ENCODE data around the gene TADA1. TPM values are rescaled to one million over a fixed set of nuclear protein-coding genes. Genes with fewer than 3 reads are reported as not detected.

The TADA1 gene
- total RNA-seq, 4 donors from 2014 or later: 7.1 to 17.1 (median 10.7) TPM

GRCh38 chr1:166859597-166859996 is 16.5 kb downstream of the TADA1 start:
- WGBS, 2 donors: 71 to 93% methylated on average over 2 to 3 of the region's 5 CpGs
- intact Hi-C loops (cut with DNase I): no loop called here
- no peak for DNase-seq
- Histone ChIP-seq H3K36me3 (peaks cover 0 to 98% (median 5%) of the 10 kb centered on the region in 3 donors), H3K9me3 (no peaks in the 10 kb centered on the region), H3K4me1 (no peaks in the 10 kb centered on the region), H3K4me3 (no peak overlapping the region), H3K27me3 (no peaks in the 10 kb centered on the region), H3K27ac (no peak overlapping the region)
- TF ChIP-seq POLR2A (IDR thresholded peaks at IDR 0.05): no peak
- TF ChIP-seq, protein P1, sequence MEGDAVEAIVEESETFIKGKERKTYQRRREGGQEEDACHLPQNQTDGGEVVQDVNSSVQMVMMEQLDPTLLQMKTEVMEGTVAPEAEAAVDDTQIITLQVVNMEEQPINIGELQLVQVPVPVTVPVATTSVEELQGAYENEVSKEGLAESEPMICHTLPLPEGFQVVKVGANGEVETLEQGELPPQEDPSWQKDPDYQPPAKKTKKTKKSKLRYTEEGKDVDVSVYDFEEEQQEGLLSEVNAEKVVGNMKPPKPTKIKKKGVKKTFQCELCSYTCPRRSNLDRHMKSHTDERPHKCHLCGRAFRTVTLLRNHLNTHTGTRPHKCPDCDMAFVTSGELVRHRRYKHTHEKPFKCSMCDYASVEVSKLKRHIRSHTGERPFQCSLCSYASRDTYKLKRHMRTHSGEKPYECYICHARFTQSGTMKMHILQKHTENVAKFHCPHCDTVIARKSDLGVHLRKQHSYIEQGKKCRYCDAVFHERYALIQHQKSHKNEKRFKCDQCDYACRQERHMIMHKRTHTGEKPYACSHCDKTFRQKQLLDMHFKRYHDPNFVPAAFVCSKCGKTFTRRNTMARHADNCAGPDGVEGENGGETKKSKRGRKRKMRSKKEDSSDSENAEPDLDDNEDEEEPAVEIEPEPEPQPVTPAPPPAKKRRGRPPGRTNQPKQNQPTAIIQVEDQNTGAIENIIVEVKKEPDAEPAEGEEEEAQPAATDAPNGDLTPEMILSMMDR (IDR thresholded peaks at IDR 0.05): no peak

DNA sequence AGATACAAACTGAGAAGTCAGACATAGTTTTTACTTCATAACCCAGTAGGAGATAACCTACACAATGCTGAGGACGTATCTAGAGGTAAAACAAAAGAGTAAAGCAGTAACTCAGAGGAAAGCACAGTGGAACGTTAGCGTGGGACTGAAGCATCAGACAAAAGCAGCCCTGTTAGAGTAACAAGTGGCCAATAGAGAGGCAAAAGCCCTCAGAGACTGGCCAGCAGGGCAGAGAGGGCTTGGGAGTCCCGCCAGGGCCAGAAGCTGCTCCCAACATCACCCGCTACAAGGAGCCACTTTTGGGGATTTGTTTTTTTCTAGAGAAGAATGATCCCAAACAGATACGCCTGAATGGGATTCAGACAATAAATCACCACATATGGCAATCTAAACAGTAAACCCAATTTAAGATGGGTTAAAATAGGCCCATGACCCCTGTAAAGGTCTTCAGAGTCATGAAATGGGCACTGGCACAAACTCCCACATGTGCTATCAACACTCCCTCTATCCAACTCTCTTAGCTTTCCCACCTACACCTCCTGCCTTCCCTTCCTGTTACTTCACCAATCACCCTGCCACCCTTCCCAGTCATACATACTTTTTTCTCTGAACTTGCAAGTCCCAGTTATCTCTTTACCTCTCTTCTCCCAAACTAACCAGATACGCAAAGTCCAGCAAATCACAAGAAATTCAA is 17.2 kb downstream of the TADA1 start:
- intact Hi-C loops (cut with DNase I): no loop called here
- H3K4me3 ChIP-seq: no peak overlapping the region
- DNase-seq: no peak
- 73 to 78% methylated on average over 7 of the region's 7 CpGs for WGBS, 2 donors
- H3K36me3 ChIP-seq: peaks cover 0 to 99% (median 5%) of the 10 kb centered on the region in 3 donors
- H3K27me3 ChIP-seq: no peaks in the 10 kb centered on the region
- no peaks in the 10 kb centered on the region for H3K9me3 ChIP-seq
- H3K27ac ChIP-seq: no peak overlapping the region
- TF ChIP-seq, protein P1 (IDR thresholded peaks at IDR 0.05): no peak
- TF ChIP-seq POLR2A (IDR thresholded peaks at IDR 0.05): no peak
- no peaks in the 10 kb centered on the region for H3K4me1 ChIP-seq

GRCh38 chr1:166857995-166858394 is 18.1 kb downstream of the TADA1 start:
- WGBS, 2 donors: 92 to 95% methylated on average over 3 of the region's 3 CpGs
- no peaks in the 10 kb centered on the region for H3K27me3 ChIP-seq
- no peaks in the 10 kb centered on the region for H3K9me3 ChIP-seq
- DNase-seq: no peak
- H3K27ac ChIP-seq: no peak overlapping the region
- H3K4me3 ChIP-seq: no peak overlapping the region
- H3K4me1 ChIP-seq: no peaks in the 10 kb centered on the region
- no peak for TF ChIP-seq POLR2A (IDR thresholded peaks at IDR 0.05)
- TF ChIP-seq, protein P1 (IDR thresholded peaks at IDR 0.05): no peak
- intact Hi-C loops (cut with DNase I): no loop called here
- H3K36me3 ChIP-seq: peaks cover 0 to 100% (median 5%) of the 10 kb centered on the region in 3 donors

GRCh38 chr1:166855558-166855957 is 20.5 kb downstream of the TADA1 start:
- no peak for DNase-seq
- 79 to 90% methylated on average over 3 of the region's 3 CpGs for WGBS, 2 donors
- intact Hi-C loops (cut with DNase I): no loop called here
- H3K4me3 ChIP-seq: no peak overlapping the region
- TF ChIP-seq POLR2A (IDR thresholded peaks at IDR 0.05): no peak
- TF ChIP-seq, protein P1 (IDR thresholded peaks at IDR 0.05): no peak
- no peak overlapping the region for H3K27ac ChIP-seq
- H3K36me3 ChIP-seq: peaks cover 0 to 100% (median 16%) of the 10 kb centered on the region in 3 donors
- H3K4me1 ChIP-seq: no peaks in the 10 kb centered on the region
- no peaks in the 10 kb centered on the region for H3K9me3 ChIP-seq
- no peaks in the 10 kb centered on the region for H3K27me3 ChIP-seq

DNA sequence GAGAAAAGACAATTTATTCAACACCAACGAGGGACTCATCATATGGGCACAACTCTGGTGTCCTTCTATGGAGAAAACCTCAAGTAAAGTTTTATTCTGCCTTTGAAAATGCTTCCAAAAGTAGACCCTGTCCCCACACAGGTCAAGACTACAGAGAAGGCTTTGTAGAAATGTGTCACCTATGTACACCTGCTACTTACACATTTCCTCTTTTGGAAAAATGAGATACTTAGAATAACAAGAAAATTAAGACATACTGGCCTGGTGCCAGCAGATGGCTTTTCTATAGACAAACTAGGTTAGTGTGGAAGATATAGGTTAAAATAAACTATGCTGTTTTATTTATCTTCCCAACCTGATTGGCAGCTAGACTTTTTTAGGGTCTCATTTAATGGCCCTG is 23.1 kb downstream of the TADA1 start:
- no peak overlapping the region for H3K4me3 ChIP-seq
- H3K27ac ChIP-seq: no peak overlapping the region
- DNase-seq: no peak
- TF ChIP-seq, protein P1 (IDR thresholded peaks at IDR 0.05): no peak
- no peak for TF ChIP-seq POLR2A (IDR thresholded peaks at IDR 0.05)
- no peaks in the 10 kb centered on the region for H3K27me3 ChIP-seq
- H3K36me3 ChIP-seq: peaks cover 11 to 100% (median 36%) of the 10 kb centered on the region in 3 donors
- intact Hi-C loops (cut with DNase I): no loop called here
- no peaks in the 10 kb centered on the region for H3K4me1 ChIP-seq
- no peaks in the 10 kb centered on the region for H3K9me3 ChIP-seq
- WGBS, 2 donors: 0 to 25% methylated on average over 1 of the region's 1 CpG

Measured in esophagus squamous epithelium (tissue), 5 donors.